HG02759 (cell line): ENCODE data around the gene RBM7.

ENCODE experiments used
- ATAC-seq: cut with Tn5 transposase; IDR thresholded peaks from one replicate; pipeline ENCODE4 v1.9.1; 2021; ENCODE audit warnings: mild to moderate bottlenecking, moderate library complexity; ENCODE audit not compliant: unreplicated experiment

Gene RBM7

GRCh38 chr11:114395736-114396135 lies 4.7 kb upstream of the RBM7 start:
- no peak for ATAC-seq

GRCh38 chr11:114396916-114397315 lies 3.5 kb upstream of the RBM7 start:
- ATAC-seq, result no peak

- no peak for ATAC-seq
These were observed 3.0 kb upstream of the RBM7 start for GRCh38 chr11:114397349-114397982.

GRCh38 chr11:114398303-114398920 lies 2.1 kb upstream of the RBM7 start:
- ATAC-seq, result no peak

- peak; percentile 30 for ATAC-seq
These were observed 813 bp upstream of the RBM7 start for GRCh38 chr11:114399490-114400215.

GRCh38 chr11:114400915-114401223 lies 403 bp downstream of the RBM7 start:
- no peak for ATAC-seq

GRCh38 chr11:114401311-114401710 lies 845 bp downstream of the RBM7 start:
- ATAC-seq, result no peak

GRCh38 chr11:114412946-114413345 lies 12.5 kb downstream of the RBM7 start:
- no peak for ATAC-seq

GRCh38 chr11:114413958-114414357 lies 13.5 kb downstream of the RBM7 start:
- no peak for ATAC-seq

- no peak for ATAC-seq
These were observed 16.0 kb downstream of the RBM7 start for GRCh38 chr11:114416441-114416961.

GRCh38 chr11:114426280-114426679 lies 25.8 kb downstream of the RBM7 start:
- no peak for ATAC-seq

GRCh38 chr11:114430290-114430689 lies 29.8 kb downstream of the RBM7 start:
- ATAC-seq, result no peak

- no peak for ATAC-seq
These were observed 32.4 kb downstream of the RBM7 start for GRCh38 chr11:114432893-114433292.

GRCh38 chr11:114433376-114433775 lies 32.9 kb downstream of the RBM7 start:
- no peak for ATAC-seq

- ATAC-seq, result no peak
These were observed 37.8 kb downstream of the RBM7 start for GRCh38 chr11:114438303-114438702.

GRCh38 chr11:114439229-114440120 lies 39.0 kb downstream of the RBM7 start, which contains the start of gene REXO2:
REXO2 (plus strand) TSS chr11:114439467; CDS start chr11:114439529, 62 bp downstream.
- peak; percentile 100 for ATAC-seq

- no peak for ATAC-seq
These were observed 39.8 kb downstream of the RBM7 start for GRCh38 chr11:114440121-114440860.

- no peak for ATAC-seq
These were observed 40.7 kb downstream of the RBM7 start for GRCh38 chr11:114440971-114441763.

- ATAC-seq, result no peak
These were observed 41.5 kb downstream of the RBM7 start for GRCh38 chr11:114441921-114442320.
